Hematopoietic multipotent progenitor cell treated with erythropoietin and hydrocortisone succinate and interleukin-3 and kit ligand, for 6 days (in vitro differentiated cells): ENCODE results near the gene NHERF1.

Experiments used
- DNase-seq: peaks from one replicate; pipeline ENCODE4 v3.0.0-alpha.2; 2015

The NHERF1 gene

GRCh38 chr17:74733365-74734122, 14.9 kb upstream of the NHERF1 start:
- DNase-seq, result no peak

- DNase-seq, result no peak
Measured at GRCh38 chr17:74734256-74734655, 14.2 kb upstream of the NHERF1 start.

DNA sequence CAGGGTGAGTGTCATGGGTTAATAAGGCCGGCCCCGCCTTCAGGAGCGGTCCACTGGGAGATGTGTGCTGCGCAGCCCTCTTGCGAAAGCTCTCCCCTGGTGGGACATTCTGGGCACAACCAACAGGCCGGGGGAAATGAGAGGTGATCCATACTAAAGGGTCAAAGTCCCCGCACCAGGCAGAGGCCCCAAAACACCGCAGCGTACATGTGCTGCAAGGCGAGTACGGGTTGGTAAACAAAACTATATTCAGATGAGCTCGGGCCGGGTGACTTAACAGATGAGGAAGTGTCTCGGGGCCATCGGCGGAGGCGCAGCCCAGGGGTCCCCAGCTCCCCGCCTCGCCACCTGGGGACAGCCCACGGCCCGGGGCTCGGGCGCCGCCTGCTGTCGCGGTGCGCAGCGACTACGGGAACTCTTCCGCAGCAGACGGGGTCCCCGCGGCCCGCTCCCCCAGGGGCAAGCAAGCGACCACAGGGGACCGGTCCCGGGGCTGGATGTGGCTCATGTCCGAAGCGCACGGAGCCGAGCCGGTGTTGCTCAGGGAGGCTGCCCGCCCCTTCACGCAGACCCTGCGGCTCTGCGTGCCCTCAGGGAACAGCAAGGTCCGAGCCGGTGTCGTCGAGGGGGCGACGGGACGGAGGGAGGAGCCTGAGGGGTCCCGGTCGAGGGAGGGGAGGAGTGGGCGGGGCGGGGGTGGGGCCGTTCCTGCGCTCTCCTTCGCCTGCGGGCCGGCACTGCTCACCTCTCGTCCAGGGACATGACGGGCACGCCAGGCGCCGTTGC, 11.7 kb upstream of the NHERF1 start, which contains the start of gene RAB37:
Gene RAB37 (plus strand): TSS at position 744 of the 786 bp plus-strand sequence. CDS start 17 bp downstream, at position 761.
- DNase-seq, result peak; percentile 81

DNA sequence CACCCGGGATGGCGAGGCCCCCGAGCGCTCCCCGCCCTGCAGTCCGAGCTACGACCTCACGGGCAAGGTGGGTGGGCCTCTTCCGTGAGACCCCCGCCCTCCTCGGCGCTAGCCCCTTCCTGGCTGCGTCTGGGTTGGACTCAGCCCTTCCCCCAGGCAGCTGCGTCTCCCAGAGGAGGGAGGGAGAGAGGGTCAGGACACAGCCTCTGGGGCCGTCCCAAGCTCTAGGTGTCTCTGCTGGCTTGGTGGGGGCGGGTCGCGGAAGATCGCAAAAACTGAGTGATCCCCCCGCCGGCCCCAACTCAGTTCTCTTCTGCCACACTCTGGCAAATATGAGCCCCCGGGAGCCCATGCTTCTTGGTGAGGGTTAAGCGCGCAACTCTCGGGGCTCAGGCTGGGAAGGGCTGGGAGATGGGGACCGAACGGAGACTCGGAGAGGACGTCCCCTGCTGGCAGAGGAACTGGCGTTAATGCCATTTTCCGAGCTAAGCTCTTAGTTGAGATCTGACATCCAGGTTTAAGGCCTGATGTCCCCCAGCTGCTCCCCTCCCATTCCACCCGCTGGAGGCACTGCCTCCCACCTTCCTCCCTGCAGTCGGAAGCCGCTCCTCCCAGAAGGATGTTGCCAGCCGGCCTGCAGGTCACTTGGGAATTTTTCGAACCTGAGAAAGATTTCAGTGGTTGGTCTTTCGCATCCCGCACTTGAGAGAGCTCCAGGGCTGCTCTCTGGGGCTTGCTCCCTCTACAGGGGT, 11.0 kb upstream of the NHERF1 start:
- peak; percentile 84 for DNase-seq

DNA sequence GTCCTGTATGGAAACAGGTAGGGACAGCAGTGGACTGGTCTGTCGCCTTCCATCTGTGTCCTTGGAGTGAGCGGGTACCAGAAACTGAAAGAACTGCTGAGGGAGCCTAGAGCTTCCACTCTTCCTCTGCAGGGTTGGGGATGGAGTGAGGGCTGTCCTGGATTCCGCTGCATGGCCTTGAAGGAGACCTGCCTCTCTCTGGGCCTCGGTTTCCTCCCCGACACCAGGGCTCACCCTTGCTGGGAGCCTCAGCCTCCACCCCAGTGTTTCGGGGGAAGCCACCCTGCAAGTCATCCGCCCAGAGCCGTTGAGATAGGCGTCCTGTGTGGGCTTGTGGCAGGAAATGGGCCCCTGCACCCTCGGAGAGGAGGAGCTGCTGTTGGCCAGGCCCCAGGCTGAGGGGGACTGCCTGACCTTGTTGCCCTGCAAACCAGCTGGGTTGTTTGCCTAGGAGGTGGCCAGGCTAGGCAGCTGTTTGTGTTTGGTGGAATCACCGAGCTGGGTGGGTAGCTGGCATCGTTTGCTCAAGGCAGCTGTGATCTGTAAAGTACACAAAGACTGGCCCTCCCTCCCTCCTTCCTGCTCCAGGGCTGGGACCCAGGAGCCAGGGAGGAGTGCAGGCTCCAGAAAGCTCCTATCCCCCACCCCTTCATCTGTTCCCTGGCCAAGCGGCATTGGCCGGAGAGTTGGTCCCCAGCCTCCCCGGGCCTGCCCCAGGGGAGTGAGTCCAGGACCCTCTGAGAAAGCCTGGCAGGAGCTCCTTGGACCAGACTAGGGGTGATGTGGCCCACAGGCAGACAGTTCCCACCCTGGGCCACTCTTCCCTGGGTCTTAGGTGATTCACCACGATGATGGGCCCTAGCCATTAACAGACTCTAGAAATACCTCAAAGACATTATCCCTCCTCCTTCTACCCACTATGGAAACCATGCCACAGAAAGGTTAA, 10.1 kb upstream of the NHERF1 start:
- peak; percentile 92 for DNase-seq

DNA sequence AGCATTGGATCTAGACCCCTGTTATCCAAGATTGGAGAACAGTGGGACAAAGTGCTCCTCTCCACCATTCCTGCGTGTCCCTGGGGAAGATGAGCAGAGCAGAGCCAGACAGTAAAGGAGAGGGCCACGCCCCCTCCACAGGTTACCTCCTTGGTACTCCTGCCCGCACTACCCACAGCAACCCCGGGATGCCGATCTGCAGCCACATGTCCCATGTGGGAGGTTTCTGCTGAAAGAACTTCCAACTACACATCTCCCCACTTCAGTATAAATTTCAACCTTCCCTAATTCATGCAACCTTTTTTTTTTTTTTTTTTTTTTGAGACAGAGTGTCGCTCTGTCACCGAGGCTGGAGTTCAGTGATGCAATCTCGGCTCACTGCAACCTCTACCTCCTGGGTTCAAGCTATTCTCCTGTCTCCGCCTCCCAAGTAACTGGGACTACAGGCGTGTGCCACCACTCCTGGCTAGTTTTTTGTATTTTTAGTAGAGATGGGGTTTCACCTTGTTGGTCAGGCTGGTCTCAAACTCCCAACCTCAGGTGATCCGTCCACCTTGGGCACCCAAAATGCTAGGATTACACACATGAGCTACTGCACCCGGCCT, 9.1 kb upstream of the NHERF1 start:
- DNase-seq, result no peak

DNA sequence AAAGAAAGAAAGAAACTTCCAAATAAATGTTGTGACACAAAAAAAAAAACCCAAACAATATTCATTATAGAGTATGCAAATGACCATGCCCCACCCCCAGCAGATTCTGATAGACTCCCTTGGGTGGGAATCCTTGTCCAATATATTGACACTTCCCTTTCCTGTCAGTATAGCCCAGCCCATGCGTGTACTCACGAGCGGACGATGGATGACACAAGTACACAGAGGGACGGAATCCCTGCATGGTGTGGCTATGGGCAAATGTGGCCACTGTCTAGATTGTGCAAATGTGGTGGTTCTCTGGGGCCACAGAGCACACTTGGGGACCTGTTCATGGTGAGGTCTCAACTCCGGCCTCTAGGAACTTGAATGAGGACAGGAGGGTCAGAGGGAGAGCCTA, 8.3 kb upstream of the NHERF1 start:
- DNase-seq, result no peak

DNA sequence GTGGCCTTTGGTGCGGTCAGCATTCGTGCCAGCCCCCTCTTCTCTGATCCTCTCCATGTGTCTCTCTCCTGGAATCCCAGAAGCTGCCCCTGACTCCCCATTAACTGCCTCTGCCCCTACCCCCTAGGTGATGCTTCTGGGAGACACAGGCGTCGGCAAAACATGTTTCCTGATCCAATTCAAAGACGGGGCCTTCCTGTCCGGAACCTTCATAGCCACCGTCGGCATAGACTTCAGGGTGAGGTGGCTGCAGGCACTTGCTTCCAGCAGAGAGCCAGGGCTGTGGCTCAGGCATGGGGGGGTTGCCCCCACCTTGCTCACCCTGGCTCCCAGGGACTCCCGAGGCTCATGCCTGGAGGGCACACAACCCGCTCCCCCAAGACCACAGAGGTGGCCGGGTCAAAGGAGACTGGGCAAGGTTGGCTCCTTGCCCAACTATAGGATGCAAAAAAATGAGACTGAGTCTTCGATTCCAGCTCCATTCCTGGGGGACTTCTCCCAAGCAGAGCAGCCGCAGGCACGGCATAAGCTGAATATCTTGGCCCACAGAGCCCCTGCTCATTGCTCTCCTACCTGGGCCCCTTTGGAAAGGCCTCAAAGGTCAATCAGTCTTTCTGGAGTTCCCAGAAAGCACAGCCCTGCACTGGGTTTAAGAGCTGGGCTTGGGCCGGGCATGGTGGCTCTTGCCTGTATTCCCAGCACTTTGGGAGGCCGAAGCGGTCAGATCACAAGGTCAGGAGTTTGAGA, 7.6 kb upstream of the NHERF1 start:
- no peak for DNase-seq

DNA sequence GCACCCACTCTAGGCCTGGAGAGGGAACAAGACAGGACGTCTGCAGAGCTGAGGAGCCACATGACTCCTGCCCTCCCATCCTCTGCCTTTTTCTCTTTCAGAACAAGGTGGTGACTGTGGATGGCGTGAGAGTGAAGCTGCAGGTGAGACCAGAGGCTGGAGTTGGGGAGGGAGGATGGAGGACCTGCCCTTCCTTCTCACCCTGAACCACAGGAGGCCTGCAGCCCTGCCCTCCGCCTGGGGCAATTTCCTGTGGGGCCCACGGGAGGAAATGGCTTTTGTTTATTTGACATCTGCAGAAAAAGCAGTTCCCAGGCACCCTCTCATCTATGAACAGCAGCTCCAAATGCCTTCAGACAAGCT, 6.3 kb upstream of the NHERF1 start:
- DNase-seq, result peak; percentile 66

DNA sequence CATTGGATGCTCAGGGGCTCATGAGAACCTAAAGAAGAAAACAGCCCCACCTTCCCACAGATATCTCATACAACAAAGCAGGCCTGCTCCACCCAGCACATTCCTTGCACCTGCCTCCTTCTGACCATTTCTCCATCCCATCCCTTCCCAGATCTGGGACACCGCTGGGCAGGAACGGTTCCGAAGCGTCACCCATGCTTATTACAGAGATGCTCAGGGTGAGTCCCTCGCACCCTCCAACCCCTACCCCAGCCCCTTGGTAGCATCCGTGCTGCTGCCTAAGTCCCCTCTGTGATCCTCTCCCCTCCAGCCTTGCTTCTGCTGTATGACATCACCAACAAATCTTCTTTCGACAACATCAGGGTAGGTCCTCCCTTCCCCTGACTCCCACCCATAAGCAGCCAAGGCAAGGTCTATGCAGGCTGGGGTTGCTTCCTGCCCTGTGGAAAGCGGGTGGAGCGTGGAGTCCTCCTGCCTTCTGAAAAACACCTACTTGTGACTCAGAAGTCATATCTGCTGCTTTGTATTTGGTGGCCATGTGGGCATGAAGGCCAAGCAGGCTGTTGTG, 5.4 kb upstream of the NHERF1 start:
- no peak for DNase-seq

DNA sequence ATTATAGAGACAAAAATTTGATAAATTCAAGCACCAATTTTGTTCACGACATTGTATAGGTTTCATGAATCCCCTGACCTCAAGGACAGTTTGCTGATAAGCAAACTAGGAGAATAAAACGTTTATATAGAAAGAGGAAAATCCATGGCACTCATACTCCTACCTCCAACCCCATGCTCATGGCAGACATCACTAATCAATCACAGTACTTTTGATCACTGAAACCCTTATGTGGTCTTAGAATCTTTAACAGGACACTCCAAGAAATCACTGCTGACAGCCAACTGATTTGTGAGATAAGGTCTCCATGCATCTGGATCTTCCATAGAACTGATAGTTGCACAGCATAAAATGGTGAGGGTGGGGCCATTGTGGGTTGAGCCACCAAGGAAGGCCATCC, 4.7 kb upstream of the NHERF1 start:
- no peak for DNase-seq

DNA sequence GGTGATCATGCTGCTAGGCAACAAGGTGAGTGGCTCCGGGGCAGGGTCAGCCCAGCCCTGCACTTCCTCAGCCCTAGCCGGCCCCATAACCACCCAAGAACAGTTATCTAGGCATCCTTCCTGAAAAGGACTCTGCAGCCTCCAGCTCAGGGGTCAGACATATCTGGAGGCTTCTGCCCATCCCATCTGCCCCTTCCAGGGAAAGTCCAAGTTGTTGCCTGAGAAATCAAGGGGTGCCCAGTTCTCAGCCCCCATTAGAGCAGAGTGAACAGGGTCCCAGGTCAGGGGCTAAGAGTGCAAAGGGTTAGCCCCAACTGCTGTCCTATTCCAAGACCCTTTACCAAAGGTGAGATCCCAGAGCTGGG, 4.1 kb upstream of the NHERF1 start:
- no peak for DNase-seq

DNA sequence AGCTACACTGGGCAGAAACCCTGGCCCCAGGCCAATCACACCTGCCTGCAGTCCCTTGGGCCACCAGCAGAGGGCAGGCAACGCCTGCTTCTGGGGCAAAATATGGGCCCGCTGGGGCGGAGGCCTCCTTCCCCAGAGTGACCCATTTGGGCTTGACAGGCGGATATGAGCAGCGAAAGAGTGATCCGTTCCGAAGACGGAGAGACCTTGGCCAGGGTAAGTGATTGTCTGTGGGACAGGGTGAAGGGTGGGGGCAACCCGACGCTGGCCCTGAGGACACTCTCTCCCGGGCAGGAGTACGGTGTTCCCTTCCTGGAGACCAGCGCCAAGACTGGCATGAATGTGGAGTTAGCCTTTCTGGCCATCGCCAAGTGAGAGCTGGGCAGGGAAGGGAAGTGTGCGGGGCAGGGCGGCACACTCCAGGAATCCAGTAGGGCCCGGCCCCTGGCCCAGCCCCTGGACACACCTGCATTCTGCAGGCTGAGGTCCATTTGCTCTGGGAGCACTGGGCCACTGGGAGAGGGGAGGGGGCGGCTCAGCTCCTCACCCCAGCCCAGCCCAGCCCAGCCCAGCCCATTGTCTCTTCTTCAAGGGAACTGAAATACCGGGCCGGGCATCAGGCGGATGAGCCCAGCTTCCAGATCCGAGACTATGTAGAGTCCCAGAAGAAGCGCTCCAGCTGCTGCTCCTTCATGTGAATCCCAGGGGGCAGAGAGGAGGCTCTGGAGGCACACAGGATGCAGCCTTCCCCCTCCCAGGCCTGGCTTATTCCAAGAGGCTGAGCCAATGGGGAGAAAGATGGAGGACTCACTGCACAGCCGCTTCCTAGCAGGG, 3.5 kb upstream of the NHERF1 start:
- peak; percentile 77 for DNase-seq

DNA sequence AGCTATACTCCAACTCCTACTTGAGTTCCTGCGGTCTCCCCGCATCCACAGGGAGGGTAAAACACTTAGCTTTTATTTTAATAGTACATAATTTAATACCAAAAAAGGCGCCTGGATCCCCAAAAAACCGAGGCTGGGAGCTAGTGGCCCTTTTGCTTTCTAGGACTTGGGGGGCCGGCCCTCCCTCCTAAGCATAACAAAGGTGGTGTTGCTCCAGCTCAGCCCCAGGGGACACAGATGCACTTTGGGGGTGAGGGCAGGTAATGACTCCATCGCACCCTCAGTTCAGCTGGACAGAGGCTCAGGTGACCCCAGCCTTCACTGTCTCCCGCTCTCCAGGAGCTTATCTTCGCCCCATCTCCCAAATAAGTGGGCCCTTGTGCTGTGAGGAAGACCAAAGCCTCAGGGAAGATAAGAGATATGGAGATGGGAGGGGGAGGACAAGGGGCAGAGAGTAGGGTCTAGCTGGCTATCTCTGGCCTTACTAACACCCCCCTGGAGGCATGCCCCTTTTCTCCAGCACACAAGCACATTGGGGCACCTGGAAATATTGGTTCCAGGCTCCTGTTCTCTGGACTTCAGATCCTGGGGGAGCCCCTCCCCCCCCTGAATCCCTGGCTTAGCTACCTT, 2.8 kb upstream of the NHERF1 start:
- no peak for DNase-seq

DNA sequence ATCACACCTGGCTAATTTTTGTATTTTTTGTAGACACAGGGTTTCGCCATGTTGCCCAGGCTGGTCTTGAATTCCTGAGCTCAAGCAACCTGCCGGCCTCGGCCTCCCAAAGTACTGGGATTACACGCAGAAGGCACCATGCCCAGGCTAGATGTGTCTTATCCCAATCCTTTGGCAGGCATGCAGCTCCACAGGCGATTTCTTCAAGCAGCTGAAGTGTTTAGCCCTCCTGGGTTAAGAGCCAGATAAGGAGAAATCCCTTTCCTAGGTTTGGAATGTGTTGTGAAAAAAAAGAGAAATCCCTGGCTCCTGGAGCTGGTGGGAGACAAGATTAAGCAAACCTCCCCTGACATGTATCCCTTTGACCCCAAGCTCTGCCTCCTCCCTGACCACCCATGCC, 2.1 kb upstream of the NHERF1 start:
- DNase-seq, result no peak

GRCh38 chr17:74746922-74747321, 1.5 kb upstream of the NHERF1 start:
- peak; percentile 86 for DNase-seq

DNA sequence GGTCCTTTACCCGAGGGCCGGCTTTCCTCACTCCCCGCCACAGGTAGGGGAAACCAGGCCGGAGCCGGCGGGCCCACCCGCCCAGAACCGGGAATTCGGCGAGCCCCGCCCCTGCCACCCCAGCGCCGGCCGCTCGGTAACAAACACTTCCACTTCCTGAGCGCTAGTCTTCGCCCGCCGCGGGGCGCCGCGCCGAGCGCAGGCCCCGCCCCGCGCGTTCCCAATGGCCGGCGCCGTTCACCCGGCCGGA, 224 bp upstream of the NHERF1 start:
- DNase-seq, result no peak

DNA sequence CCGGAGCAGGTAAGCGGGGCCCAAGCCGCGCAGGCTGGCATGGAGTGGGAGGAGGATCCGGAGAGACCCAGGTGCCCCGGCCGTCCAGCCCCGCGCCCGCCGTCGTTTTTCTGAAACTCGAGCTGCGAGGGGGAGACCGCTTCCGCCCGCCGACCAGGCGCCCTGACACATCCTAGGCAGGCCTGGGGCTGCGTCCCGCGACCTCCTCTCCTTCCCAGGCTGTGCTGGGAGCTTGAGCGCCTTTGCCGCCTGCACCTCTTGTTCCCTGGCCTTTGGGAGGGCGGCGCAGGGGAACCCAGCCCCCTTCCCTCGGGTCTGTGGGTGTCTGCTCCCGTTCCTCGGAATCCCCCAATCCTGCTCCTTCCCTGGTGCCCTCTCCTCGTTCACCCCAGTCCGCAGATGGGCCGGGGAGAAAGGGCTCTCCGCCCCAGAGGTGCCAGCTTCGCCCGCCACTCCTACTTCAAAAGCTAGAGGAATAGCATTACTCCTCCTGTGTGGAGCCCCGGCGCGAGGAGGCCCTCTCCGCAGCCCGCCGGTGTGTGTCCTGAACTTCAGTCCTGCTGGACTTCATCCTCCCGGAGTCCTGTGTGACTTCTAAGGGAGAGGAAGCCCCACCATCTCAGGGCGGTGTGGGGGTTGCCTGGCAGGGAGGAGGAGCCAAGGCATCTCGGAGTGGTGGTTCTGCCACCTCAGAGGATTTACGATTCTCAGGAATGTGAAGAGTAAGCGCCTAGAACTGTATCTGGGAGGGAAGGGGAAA, 1.0 kb downstream of the NHERF1 start:
- DNase-seq, result peak; percentile 47

DNA sequence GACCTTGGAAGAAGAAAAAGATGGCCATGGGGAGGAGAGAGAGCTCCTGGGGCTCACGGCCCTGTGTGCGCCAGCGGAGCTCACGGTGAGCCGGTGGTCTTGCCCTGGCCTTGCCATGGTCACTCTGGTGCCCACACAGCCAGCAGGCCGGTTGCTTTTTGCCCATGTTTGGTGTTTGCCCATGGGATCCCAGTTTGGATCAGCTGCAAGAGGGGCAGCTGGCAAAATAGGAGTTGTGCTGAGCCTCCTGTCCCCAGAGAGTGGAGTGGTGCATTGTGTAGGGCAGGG, 1.6 kb downstream of the NHERF1 start:
- DNase-seq, result no peak
